ENCODE results near the gene UNC13D. TPM values are rescaled to one million over a fixed set of nuclear protein-coding genes. Genes with fewer than 3 reads are reported as not detected.

Gene UNC13D
- total and polyA plus RNA-seq, 2 of the 4 experiments (the other 2 are of a cell fraction), result under 0.01 to 0.31 TPM

- Histone ChIP-seq H3K4me2 (ENCODE audit: low read depth, low read length) (no peak overlapping the region), H3K14ac (replicated peaks; ENCODE audit: low read depth, low read length) (no peak overlapping the region), H3K9me1 (ENCODE audit: insufficient read depth, low read length) (0 out of 2 replicates have a peak, but pooled peaks cover 2% of the 10 kb centered on the region), H4K8ac (ENCODE audit: low read depth in 2 of 2, low read length in 2 of 2) (no peak overlapping the region), H2AK5ac (ENCODE audit: low read depth, low read length) (no peak overlapping the region), H3K9ac (ENCODE audit: low read depth, low read length) (no peak overlapping the region), H3K4ac (ENCODE audit: low read depth, low read length) (no peak overlapping the region), H2BK5ac (ENCODE audit: low read depth, low read length, poor library complexity, severe bottlenecking) (no peak overlapping the region), H3K4me3 (ENCODE audit: insufficient read depth, low read depth, low read length) (no peak overlapping the region), H2BK20ac (ENCODE audit: low read depth, low read length) (no peak overlapping the region), H3K27ac (ENCODE audit: insufficient read depth, low read length) (no peak overlapping the region), H2BK15ac (ENCODE audit: low read depth, low read length) (no peak overlapping the region), H3K4me1 (ENCODE audit: control insufficient read depth, insufficient read depth, low read length) (no peaks in the 10 kb centered on the region), H2BK120ac (ENCODE audit: low read depth, low read length) (no peak overlapping the region), H2AK9ac (replicated peaks; ENCODE audit: low read depth, low read length, poor library complexity) (no peak overlapping the region), H3K79me1 (ENCODE audit: low read depth in 1 of 2, low read length in 2 of 2) (peaks cover 5 to 8% of the 10 kb centered on the region in 2 experiments; a peak in 3 of 4 replicates), H3K9me3 (ENCODE audit: control insufficient read depth, insufficient read depth, low read length) (no peaks in the 10 kb centered on the region), H3K36me3 (ENCODE audit: control insufficient read depth, insufficient read depth, low read length) (peaks cover 71% of the 10 kb centered on the region), H3K56ac (ENCODE audit: extremely low read depth, insufficient read depth, low read length) (no peak overlapping the region), H3K18ac (ENCODE audit: low read depth, low read length) (no peak overlapping the region), H4K5ac (ENCODE audit: low read depth, low read length) (no peak overlapping the region), H3K23ac (ENCODE audit: low read depth, low read length) (no peak overlapping the region), H4K91ac (ENCODE audit: insufficient read depth, low read depth, low read length) (no peak overlapping the region), H3K27me3 (ENCODE audit: control insufficient read depth, insufficient read depth, low read length) (no peaks in the 10 kb centered on the region), H4K20me1 (ENCODE audit: insufficient read depth, low read length) (no peaks in the 10 kb centered on the region), H2AFZ (replicated peaks; ENCODE audit: low read length, poor library complexity) (no peak overlapping the region)
- dilution Hi-C loops (cut with HindIII; ENCODE audit: low sequenced_read_pairs, unreplicated experiment), result no loop called here
- POLR2A ChIA-PET (ENCODE audit: unreplicated experiment), result no interaction called here
- 88% methylated on average over 5 of the region's 21 CpGs; no CpG with 5 or more reads in 1 of the 2 experiments for WGBS, 2 experiments (ENCODE audit: extremely low coverage in 2 of 2, insufficient read length in 1 of 2)
- TF ChIP-seq RFX5 (IDR thresholded peaks at IDR 0.05; ENCODE audit: low read depth, low read length), result no peak
- no peak for TF ChIP-seq RCOR1 (IDR thresholded peaks at IDR 0.05; ENCODE audit: insufficient replicate concordance, low read length)
- no peak for TF ChIP-seq POLR2A (IDR thresholded peaks at IDR 0.05; ENCODE audit: low read depth, low read length)
- TF ChIP-seq CEBPB (IDR thresholded peaks at IDR 0.05; ENCODE audit: low read depth, low read length), result no peak
- TF ChIP-seq CTCF (conservative IDR thresholded peaks at IDR 0.05; ENCODE audit: low read depth, low read length), result no peak
- TF ChIP-seq RAD21 (IDR thresholded peaks at IDR 0.05; ENCODE audit: low read length), result no peak
- no peak for TF ChIP-seq MAFK (IDR thresholded peaks at IDR 0.05; ENCODE audit: low read depth, low read length)
- TF ChIP-seq BHLHE40 (IDR thresholded peaks at IDR 0.05; ENCODE audit: low read depth, low read length), result no peak
- ATAC-seq (ENCODE audit: low read depth) (no peak), DNase-seq (no peak)
- intact Hi-C loops (cut with micrococcal nuclease), result no loop called here
- CTCF ChIA-PET, result no interaction called here
- in situ Hi-C loops (cut with MboI; ENCODE audit: low sequenced_read_pairs), result no loop called here
- no TSS peak for BruUV-seq (replicated peaks)
Measured at GRCh38 chr17:75820094-75821080, 23.8 kb downstream of the UNC13D start.

All from IMR-90 (cell line).